ENCODE measurements around the gene FHIT.
"Not testable (repeated sequence)": the region's sequence is repeated elsewhere in the genome, so short reads cannot be mapped to it uniquely, and the experiment has no call there.

Gene FHIT

GRCh38 chr3:59949311-59949710, 1301.9 kb downstream of the FHIT start:
- DNase-seq = no peak

GRCh38 chr3:59946401-59946800, 1304.9 kb downstream of the FHIT start:
- no peak for DNase-seq

DNA sequence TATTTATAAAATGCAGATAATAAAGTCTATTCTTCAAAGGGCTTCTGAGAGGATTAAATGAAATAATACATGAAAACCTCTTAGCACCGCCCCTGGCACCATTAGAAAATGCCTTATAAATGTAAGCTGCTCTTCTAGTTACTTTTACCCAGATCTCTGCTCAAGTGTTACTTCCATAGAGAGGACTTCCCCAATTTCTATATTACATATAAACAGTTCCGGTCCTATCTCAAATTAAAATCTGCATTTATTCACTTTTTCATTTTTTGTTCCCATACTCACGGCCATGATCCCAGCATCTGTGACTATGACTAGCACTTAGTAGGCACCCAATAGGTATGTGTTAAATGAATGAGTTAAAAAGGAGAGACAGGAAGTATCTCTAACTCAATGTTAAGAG, 1310.5 kb downstream of the FHIT start:
- DNase-seq = no peak

DNA sequence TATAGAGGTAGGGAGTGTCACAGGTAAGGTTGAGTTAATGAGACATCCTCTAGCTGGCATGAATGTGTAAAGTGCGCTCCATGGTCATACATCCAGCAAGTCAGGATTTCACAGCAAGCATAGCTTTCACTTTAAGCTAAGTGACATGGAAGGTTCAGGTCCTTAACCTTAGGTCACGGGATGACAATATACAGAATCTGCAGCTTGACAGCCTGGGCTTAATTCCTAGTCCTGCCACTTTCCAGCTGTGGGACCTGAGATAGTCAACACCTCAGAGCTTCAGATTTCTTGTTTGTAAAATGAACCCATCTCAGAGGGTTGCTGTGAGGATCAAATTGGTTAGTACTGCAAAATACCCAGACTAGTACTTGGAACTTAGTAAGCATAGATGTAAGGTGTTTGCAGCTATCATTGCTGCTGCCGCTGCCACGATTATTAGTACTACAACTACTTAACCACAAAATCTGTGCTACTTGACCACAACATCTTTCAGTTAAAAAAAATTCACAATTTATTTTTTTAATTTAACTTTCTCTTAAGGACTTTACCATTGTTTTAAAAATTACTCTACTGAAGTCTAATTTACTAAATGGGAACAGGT, 1311.3 kb downstream of the FHIT start:
- no peak for DNase-seq

GRCh38 chr3:59938828-59939227, 1312.4 kb downstream of the FHIT start:
- DNase-seq = no peak

GRCh38 chr3:59937201-59937600, 1314.1 kb downstream of the FHIT start:
- no peak for DNase-seq

DNA sequence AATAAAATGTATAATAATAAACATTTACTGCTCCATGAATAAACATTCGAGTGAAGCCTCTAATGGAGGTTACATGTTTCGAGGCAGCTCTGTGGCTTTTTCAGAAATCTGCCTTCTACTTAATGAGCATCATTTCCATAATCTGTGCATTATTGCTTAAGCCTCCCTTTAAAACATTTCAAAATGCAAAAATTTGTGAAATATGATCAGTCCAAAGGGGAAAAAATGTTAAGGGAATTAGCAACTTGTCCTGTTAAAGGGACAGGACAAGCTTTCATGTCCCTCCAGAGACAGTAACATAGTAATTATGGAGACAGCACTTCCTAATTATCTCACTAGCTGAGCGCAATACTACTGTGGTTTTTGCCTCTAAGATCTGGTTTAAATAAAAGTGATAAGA, 1314.8 kb downstream of the FHIT start:
- DNase-seq = no peak

- no peak for DNase-seq
These were observed 1316.2 kb downstream of the FHIT start for GRCh38 chr3:59935025-59935424.

GRCh38 chr3:59934560-59934959, 1316.7 kb downstream of the FHIT start:
- DNase-seq = not testable (repeated sequence)

GRCh38 chr3:59930170-59930569, 1321.1 kb downstream of the FHIT start:
- no peak for DNase-seq

DNA sequence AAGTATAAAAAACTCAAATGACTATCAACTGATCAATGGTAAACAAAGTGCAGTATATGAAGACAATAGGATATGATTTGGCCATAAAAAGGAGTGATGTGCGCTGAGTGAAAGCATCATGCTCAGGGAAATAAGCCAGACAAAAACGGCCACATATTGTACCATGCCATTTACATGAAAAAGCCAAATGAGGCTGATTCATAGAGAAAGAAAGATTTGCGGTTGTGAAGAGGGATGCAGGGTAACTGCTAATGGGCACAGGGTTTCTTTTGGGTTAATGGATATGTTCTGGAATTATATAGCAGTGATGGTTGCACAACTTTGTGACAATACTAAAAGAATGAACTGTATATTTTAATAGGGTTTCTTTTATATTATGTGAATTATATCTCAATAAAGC, 1324.2 kb downstream of the FHIT start:
- DNase-seq = no peak

DNA sequence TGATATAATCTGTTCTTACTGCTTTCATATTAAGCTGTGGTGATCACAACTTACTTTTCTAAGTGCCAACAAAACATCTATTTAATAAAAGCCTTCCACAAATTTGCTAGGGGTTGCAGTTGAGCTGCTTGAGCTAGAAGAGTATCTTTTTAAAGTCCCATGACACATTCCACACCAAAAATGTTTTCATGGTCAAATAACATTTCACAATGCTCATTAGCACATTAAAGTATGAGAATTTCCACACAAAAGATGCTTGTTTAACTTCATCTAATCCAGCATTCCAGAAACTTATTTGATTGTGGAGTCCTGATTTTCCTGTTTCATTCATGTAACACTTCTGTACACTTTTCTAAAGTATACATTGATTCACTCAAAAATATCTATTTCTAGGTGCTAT, 1325.3 kb downstream of the FHIT start:
- DNase-seq = no peak

DNA sequence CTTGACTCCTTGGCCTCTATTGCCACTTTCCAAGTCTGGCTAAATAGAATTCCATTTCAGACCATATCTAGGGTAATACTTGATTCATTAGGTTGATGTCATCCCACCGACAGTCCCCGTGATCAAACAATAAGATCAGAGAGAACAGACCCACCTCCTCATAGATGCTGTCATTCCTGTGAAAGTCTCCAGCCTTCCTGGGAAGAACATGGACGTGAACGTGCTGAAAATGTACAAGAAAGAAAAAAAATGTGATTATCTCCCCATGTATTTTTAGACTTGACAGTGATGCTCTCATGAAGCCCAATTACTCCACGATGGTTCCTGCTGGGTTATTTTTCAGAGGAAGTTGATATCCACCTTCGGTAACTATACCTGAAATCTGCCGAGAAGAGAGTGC, 1329.1 kb downstream of the FHIT start:
- DNase-seq = no peak

DNA sequence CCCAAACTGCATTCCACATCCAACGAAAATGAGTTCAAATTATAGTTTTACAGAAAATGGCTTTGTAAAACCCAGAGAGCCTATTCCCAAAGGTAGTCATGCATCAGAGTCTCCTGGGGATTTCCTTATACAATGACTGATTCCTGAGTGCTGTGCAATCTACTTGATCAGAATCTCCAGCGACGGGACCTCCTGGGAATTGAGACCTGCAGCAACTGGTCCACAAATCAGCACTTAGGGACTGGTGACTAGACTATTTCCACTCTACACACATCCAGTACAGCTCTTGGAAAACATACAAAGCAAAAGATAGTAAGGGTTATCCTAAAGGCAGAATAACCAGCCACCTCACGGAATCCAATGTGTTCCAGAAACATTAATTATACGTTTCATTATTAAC, 1330.4 kb downstream of the FHIT start:
- DNase-seq = no peak

DNA sequence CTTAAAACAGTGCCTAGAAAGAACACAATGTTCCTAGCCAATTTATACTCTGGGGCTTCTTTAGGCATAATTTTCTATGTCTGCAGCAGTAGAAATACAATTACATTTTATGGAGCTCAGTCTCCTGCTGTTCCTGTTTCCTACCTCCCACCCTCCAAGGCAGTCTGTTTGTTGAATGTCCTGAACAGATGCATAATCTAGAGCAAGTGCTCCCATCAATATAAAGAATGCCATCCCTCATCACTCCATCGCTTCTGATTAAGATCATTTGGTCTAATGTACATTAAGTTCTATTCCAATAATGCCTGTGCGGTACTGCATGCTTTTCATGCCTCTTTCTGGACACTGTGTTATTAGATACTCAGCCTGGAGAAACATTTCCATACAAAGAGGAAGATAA, 1331.7 kb downstream of the FHIT start:
- DNase-seq = no peak

DNA sequence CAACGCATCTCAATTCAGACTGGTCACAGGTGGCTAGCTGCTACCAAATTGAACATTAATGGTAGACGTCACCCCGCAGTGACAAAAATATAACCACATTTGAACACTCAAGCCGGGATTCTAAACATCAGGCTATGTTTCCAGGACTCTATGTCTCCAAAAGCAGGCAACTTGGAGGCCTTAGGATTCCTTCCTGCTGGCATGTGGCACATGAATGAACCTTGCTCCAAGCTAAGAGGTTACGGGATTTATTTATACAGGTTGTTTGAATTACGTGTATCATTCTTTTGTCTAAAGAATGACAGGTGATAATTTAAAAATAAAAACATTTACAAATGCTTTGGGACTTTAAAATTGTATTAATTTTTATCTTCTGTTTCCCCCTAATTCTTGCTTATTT, 1337.0 kb downstream of the FHIT start:
- DNase-seq = no peak

GRCh38 chr3:59913645-59914044, 1337.6 kb downstream of the FHIT start:
- DNase-seq = no peak

DNA sequence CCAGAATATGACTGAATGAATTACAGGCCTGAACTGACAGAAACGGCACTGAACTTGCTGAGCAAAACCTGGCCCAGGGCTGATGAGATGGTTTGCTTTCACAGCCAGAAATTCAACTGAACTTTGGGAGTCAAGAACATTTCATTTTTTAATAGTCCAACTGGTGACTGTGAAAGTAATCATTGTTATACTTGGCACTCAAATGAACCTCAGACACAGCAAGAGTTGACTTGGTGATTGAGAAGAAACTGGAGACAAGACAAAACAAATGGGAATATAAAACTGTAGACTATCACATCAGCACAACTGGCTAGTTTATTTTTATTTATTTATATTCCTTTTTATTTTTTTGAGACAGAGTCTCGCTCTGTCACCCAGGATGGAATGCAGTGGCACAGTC, 1342.6 kb downstream of the FHIT start:
- no peak for DNase-seq

DNA sequence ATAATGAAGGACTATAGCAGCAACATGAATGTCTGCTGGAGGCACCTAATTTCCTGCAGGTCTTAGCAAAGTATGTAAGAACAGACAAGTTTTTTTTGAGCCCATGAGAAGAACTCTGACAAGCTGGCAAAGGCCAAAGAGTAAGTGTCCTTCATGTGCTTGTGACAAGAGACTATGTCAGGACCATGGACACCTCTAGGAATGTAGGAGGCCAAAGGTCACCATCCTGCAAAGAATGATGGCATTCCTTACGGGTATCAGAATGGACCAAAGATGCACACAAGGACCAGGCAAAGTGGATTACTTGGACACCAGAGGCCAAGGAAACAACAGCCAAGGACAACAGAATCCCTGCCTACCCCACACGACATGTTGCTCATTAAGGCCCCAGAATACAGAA, 1343.0 kb downstream of the FHIT start:
- DNase-seq = no peak

DNA sequence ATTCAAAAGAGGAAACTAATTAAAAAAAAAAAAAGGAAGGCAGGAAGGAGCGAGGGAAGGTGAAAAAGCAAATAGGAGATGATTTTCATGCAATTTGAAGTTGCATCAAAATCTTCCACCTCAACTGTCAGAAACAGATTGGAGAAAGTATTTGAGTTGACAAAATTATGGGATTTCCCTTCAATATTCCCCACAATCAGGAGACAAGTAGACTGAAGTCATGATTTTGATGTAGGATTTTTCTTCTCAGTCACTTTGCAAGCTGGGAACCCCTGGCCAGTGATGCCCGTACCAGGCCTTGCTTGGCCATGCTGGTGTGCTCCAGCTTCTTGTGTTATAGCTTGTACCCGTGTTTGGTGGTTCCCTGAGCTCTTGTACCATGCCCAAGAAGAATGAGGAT, 1347.0 kb downstream of the FHIT start:
- DNase-seq = no peak

GRCh38 chr3:59899061-59899460, 1352.2 kb downstream of the FHIT start:
- DNase-seq = no peak

- DNase-seq = no peak
These were observed 1355.3 kb downstream of the FHIT start for GRCh38 chr3:59895972-59896371.

GRCh38 chr3:59894425-59895121, 1356.7 kb downstream of the FHIT start:
- DNase-seq = no peak

GRCh38 chr3:59890639-59891038, 1360.6 kb downstream of the FHIT start:
- DNase-seq = no peak

- DNase-seq = no peak
These were observed 1364.5 kb downstream of the FHIT start for GRCh38 chr3:59886790-59887189.
